H9 (cell line): ENCODE results near the gene ANKRA2. TPM values are rescaled to one million over a fixed set of nuclear protein-coding genes. Genes with fewer than 3 reads are reported as not detected.

ENCODE experiments used
- DNase-seq: peaks from one replicate; pipeline ENCODE4 v3.0.0-alpha.2; 2017
- H2AFZ ChIP-seq: one replicate; pipeline ENCODE4 v1.6.1; 2013; ENCODE audit warnings: mild to moderate bottlenecking, low read length, control low read depth, moderate library complexity
- H2AK5ac ChIP-seq: 2 replicates; pipeline ENCODE4 v1.6.1; 2013; ENCODE audit warnings: low read length, control low read depth, mixed read lengths; ENCODE audit not compliant: insufficient read length
- H2BK120ac ChIP-seq: one replicate; pipeline ENCODE4 v1.6.1; 2013; ENCODE audit warnings: low read depth, mild to moderate bottlenecking, low read length, control low read depth, inconsistent platforms; ENCODE audit not compliant: poor library complexity, severe bottlenecking
- H2BK12ac ChIP-seq: 2 replicates; pipeline ENCODE4 v1.6.1; 2013; ENCODE audit warnings: low read length, control low read depth, mixed read lengths, low read depth; ENCODE audit not compliant: insufficient read length
- H2BK15ac ChIP-seq: 2 replicates; pipeline ENCODE4 v1.6.1; 2013; ENCODE audit warnings: low read depth, low read length, control low read depth
- H2BK20ac ChIP-seq: one replicate; pipeline ENCODE4 v1.6.1; 2013; ENCODE audit warnings: low read depth, mild to moderate bottlenecking, low read length, control low read depth, inconsistent platforms; ENCODE audit not compliant: poor library complexity, severe bottlenecking
- H2BK5ac ChIP-seq: 2 replicates; pipeline ENCODE4 v1.6.1; 2013; ENCODE audit warnings: low read length, control low read depth, mixed read lengths; ENCODE audit not compliant: insufficient read length
- H3K14ac ChIP-seq: 2 replicates; pipeline ENCODE4 v1.6.1; 2013; ENCODE audit warnings: low read length, control low read depth; ENCODE audit not compliant: insufficient read depth
- H3K18ac ChIP-seq: 2 replicates; pipeline ENCODE4 v1.6.1; 2013; ENCODE audit warnings: low read depth, mild to moderate bottlenecking, mixed read lengths, low read length, control low read depth; ENCODE audit not compliant: insufficient read length
- H3K23ac ChIP-seq: 2 replicates; pipeline ENCODE4 v1.6.1; 2013; ENCODE audit warnings: low read length, control low read depth, mixed read lengths, low read depth; ENCODE audit not compliant: insufficient read length
- H3K23me2 ChIP-seq: 2 replicates; pipeline ENCODE4 v1.6.1; 2013; ENCODE audit warnings: low read depth, mild to moderate bottlenecking, mixed read lengths, low read length, control low read depth; ENCODE audit not compliant: insufficient read length, poor library complexity, severe bottlenecking
- H3K27ac ChIP-seq: 2 replicates; pipeline ENCODE4 v1.5.1; 2013; ENCODE audit warnings: low read length, control low read depth, mixed read lengths, low read depth; ENCODE audit not compliant: insufficient read length
- H3K27me3 ChIP-seq: 2 replicates; pipeline ENCODE4 v1.6.1; 2013; ENCODE audit warnings: low read length, control low read depth, inconsistent platforms; ENCODE audit not compliant: insufficient read depth
- H3K4ac ChIP-seq: 2 replicates; pipeline ENCODE4 v1.6.1; 2013; ENCODE audit warnings: low read depth, mild to moderate bottlenecking, control low read depth, inconsistent platforms, low read length, moderate library complexity
- H3K4me1 ChIP-seq: 2 replicates; pipeline ENCODE4 v1.6.1; 2013; ENCODE audit warnings: low read length, control low read depth, inconsistent platforms; ENCODE audit not compliant: insufficient read depth
- H3K4me2 ChIP-seq: 2 replicates; pipeline ENCODE4 v1.6.1; 2013; ENCODE audit warnings: low read length, control low read depth, mixed read lengths; ENCODE audit not compliant: insufficient read length, insufficient read depth
- H3K56ac ChIP-seq: 2 replicates; pipeline ENCODE4 v1.6.1; 2013; ENCODE audit warnings: low read depth, mild to moderate bottlenecking, mixed read lengths, low read length, control low read depth; ENCODE audit not compliant: insufficient read length
- H3K79me1 ChIP-seq: 2 replicates; pipeline ENCODE4 v1.6.1; 2013; ENCODE audit warnings: low read depth, mild to moderate bottlenecking, moderate library complexity, low read length, control low read depth, inconsistent platforms; ENCODE audit not compliant: insufficient read depth, poor library complexity, severe bottlenecking
- H3K79me2 ChIP-seq: 2 replicates; pipeline ENCODE4 v1.6.1; 2013; ENCODE audit warnings: low read length, control low read depth, inconsistent platforms; ENCODE audit not compliant: insufficient read depth
- H3K9ac ChIP-seq: 2 replicates; pipeline ENCODE4 v1.6.1; 2013; ENCODE audit warnings: low read length, control low read depth, mixed read lengths; ENCODE audit not compliant: insufficient read length; ENCODE audit errors: extremely low read depth
- H3K9me3 ChIP-seq: one replicate; pipeline ENCODE4 v1.6.1; 2013; ENCODE audit warnings: low read depth, low read length, inconsistent platforms; ENCODE audit not compliant: control insufficient read depth
- H3T11ph ChIP-seq: one replicate; pipeline ENCODE4 v1.6.1; 2013; ENCODE audit warnings: mild to moderate bottlenecking, low read length, control low read depth, inconsistent platforms
- H4K20me1 ChIP-seq: one replicate; pipeline ENCODE4 v1.6.1; 2013; ENCODE audit not compliant: control insufficient read depth, insufficient read length, insufficient read depth
- H4K5ac ChIP-seq: 2 replicates; pipeline ENCODE4 v1.6.1; 2013; ENCODE audit warnings: low read depth, mild to moderate bottlenecking, mixed read lengths, low read length, control low read depth; ENCODE audit not compliant: insufficient read length
- H4K8ac ChIP-seq: replicated peaks from 2 replicates; pipeline ENCODE4 v1.6.1; 2013; ENCODE audit warnings: low read length, control low read depth, mixed read lengths, low read depth; ENCODE audit not compliant: insufficient read length
- H4K91ac ChIP-seq: 2 replicates; pipeline ENCODE4 v1.6.1; 2013; ENCODE audit warnings: low read depth, mild to moderate bottlenecking, moderate library complexity, mixed read lengths, low read length, control low read depth; ENCODE audit not compliant: insufficient read length
- H3K27ac Mint-ChIP-seq, 3 experiments: 2 replicates in 2 of 3; 3 replicates in 1 of 3; pipeline ENCODE4 v1.8.0; 2020 to 2021; ENCODE audit warnings: mixed read lengths in 3 of 3, mild to moderate bottlenecking in 1 of 3, moderate library complexity in 1 of 3
- H3K27me3 Mint-ChIP-seq: 2 replicates; pipeline ENCODE4 v1.8.0; 2021; ENCODE audit warnings: low read depth, mild to moderate bottlenecking, moderate library complexity, mixed read lengths
- H3K36me3 Mint-ChIP-seq, 3 experiments: 2 replicates in 2 of 3; 3 replicates in 1 of 3; pipeline ENCODE4 v1.8.0; 2020 to 2021; ENCODE audit warnings: low read depth in 3 of 3, mixed read lengths in 3 of 3; ENCODE audit not compliant: insufficient read depth in 1 of 3
- H3K4me1 Mint-ChIP-seq, 2 experiments: 2 replicates each; pipeline ENCODE4 v1.8.0; 2020; ENCODE audit warnings: mixed read lengths in 2 of 2
- H3K4me3 Mint-ChIP-seq, 2 experiments: 2 replicates in 1 of 2; 3 replicates in 1 of 2; pipeline ENCODE4 v1.8.0; 2020 to 2021; ENCODE audit warnings: mild to moderate bottlenecking in 2 of 2, mixed read lengths in 2 of 2, moderate library complexity in 1 of 2
- H3K9me3 Mint-ChIP-seq, 2 experiments: 2 replicates in 1 of 2; 3 replicates in 1 of 2; pipeline ENCODE4 v1.8.0; 2020; ENCODE audit warnings: mild to moderate bottlenecking in 2 of 2, mixed read lengths in 2 of 2, moderate library complexity in 1 of 2
- WGBS: extraction: QIAGEN DNeasy Blood & Tissue Kit; methylation state at CpG from one replicate; pipeline ENCODE4 v1.1.7; 2013; ENCODE audit warnings: missing lambda C conversion rate, low lambda C conversion rate, mixed read lengths; ENCODE audit not compliant: insufficient read length; ENCODE audit errors: extremely low coverage; 5-methylcytosine and 5-hydroxymethylcytosine counted together
- total RNA-seq: library from RNA; stranded (reverse); gene quantifications from 2 replicates; pipeline ENCODE4 v1.2.1, GENCODE V29; 2021
- TF ChIP-seq, protein P1 (sequence below): fragments of 200-600 bp; sonication (generic); conservative IDR thresholded peaks from 3 replicates; pipeline ENCODE4 v1.8.0; 2021; ENCODE audit warnings: antibody characterized with exemption, mild to moderate bottlenecking

ANKRA2 gene
- total RNA-seq, 1 experiment from 2014 or later = 8.9 TPM

DNA sequence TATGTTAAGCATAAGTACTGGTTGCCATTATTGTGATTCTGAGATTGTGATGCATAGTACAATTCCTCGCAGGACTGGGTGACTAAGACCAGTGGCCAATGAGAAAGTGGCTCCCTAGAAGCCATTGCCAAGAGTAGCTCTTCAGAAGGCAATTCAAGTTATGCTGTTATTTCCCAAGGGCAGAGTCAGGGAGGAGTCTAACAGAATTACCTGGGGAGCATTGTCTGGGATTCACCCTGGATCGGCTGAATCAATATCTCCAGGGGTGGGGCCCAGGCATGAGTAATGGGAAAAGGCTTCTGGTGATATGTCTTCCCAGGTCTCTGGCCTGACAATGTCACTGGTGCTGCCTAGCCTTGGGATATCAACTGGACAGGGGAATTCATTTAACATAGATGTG lies 49.6 kb upstream of the ANKRA2 start:
- Histone ChIP-seq H3K79me1 (no peaks in the 10 kb centered on the region), H2BK5ac (no peak overlapping the region), H3K27ac (no peak overlapping the region), H3K23ac (no peak overlapping the region), H4K8ac (no peak overlapping the region), H3K56ac (no peak overlapping the region), H3K79me2 (no peaks in the 10 kb centered on the region), H3K4me1 (no peaks in the 10 kb centered on the region), H3K27me3 (no peaks in the 10 kb centered on the region), H3T11ph (no peak overlapping the region), H3K18ac (no peak overlapping the region), H2AK5ac (no peak overlapping the region), H4K20me1 (no peaks in the 10 kb centered on the region), H4K91ac (no peak overlapping the region), H3K4me2 (no peak overlapping the region), H2BK120ac (no peak overlapping the region), H2BK20ac (no peak overlapping the region), H3K4ac (no peak overlapping the region), H3K14ac (no peak overlapping the region), H3K9ac (no peak overlapping the region), H2BK12ac (no peak overlapping the region), H3K23me2 (no peaks in the 10 kb centered on the region), H4K5ac (no peak overlapping the region), H2BK15ac (no peak overlapping the region), H2AFZ (no peak overlapping the region), H3K9me3 (no peaks in the 10 kb centered on the region)
- H3K9me3 Mint-ChIP-seq = no peaks in the 10 kb centered on the region
- H3K4me3 Mint-ChIP-seq = no peak overlapping the region
- no peaks in the 10 kb centered on the region for H3K36me3 Mint-ChIP-seq
- H3K4me1 Mint-ChIP-seq = peaks cover 2 to 5% of the 10 kb centered on the region in 2 experiments; a peak in 2 of 4 replicates
- TF ChIP-seq, protein P1, sequence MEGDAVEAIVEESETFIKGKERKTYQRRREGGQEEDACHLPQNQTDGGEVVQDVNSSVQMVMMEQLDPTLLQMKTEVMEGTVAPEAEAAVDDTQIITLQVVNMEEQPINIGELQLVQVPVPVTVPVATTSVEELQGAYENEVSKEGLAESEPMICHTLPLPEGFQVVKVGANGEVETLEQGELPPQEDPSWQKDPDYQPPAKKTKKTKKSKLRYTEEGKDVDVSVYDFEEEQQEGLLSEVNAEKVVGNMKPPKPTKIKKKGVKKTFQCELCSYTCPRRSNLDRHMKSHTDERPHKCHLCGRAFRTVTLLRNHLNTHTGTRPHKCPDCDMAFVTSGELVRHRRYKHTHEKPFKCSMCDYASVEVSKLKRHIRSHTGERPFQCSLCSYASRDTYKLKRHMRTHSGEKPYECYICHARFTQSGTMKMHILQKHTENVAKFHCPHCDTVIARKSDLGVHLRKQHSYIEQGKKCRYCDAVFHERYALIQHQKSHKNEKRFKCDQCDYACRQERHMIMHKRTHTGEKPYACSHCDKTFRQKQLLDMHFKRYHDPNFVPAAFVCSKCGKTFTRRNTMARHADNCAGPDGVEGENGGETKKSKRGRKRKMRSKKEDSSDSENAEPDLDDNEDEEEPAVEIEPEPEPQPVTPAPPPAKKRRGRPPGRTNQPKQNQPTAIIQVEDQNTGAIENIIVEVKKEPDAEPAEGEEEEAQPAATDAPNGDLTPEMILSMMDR = no peak
- no CpG with 5 or more reads among the region's 2 CpGs for WGBS
- peaks cover 9% of the 10 kb centered on the region for H3K27me3 Mint-ChIP-seq
- no peak for DNase-seq
- no peak overlapping the region for H3K27ac Mint-ChIP-seq
